GM18520 (cell line): ENCODE data around the gene UPK3B.
A peak's percentile ranks its signal among the peaks of the same experiment; 100 is the strongest.
"Not testable (repeated sequence)": the region's sequence is repeated elsewhere in the genome, so short reads cannot be mapped to it uniquely, and the experiment has no call there.

Source experiments
- ATAC-seq: cut with Tn5 transposase; IDR thresholded peaks from one replicate; pipeline ENCODE4 v1.9.1; 2021; ENCODE audit not compliant: unreplicated experiment

The UPK3B gene

GRCh38 chr7:76509931-76510877 is at the start of gene UPK3B:
TSS of gene UPK3B (plus strand) at chr7:76510552. CDS start at chr7:76510653, 101 bp downstream.
- no peak for ATAC-seq

GRCh38 chr7:76460767-76461166 is 49.6 kb upstream of the UPK3B start:
- ATAC-seq: not testable (repeated sequence)

- ATAC-seq: peak; percentile 96
Observed at GRCh38 chr7:76461464-76462101, 48.8 kb upstream of the UPK3B start, which contains the start of gene DTX2. TSS of gene DTX2 (plus strand) at chr7:76461709. CDS start at chr7:76480510, 18,801 bp downstream.

- not testable (repeated sequence) for ATAC-seq
Observed at GRCh38 chr7:76462271-76462882, 48.0 kb upstream of the UPK3B start.

GRCh38 chr7:76464959-76465358 is 45.4 kb upstream of the UPK3B start:
- ATAC-seq: not testable (repeated sequence)

- ATAC-seq: not testable (repeated sequence)
Observed at GRCh38 chr7:76465950-76466349, 44.4 kb upstream of the UPK3B start.

- ATAC-seq: peak; percentile 58
Observed at GRCh38 chr7:76467743-76468404, 42.5 kb upstream of the UPK3B start.

GRCh38 chr7:76471556-76472221 is 38.7 kb upstream of the UPK3B start:
- not testable (repeated sequence) for ATAC-seq

GRCh38 chr7:76473097-76473496 is 37.3 kb upstream of the UPK3B start:
- ATAC-seq: not testable (repeated sequence)

- not testable (repeated sequence) for ATAC-seq
Observed at GRCh38 chr7:76476280-76476679, 34.1 kb upstream of the UPK3B start.

- not testable (repeated sequence) for ATAC-seq
Observed at GRCh38 chr7:76476742-76477474, 33.4 kb upstream of the UPK3B start.

GRCh38 chr7:76479628-76480027 is 30.7 kb upstream of the UPK3B start:
- not testable (repeated sequence) for ATAC-seq

GRCh38 chr7:76480403-76481253 is 29.7 kb upstream of the UPK3B start:
- not testable (repeated sequence) for ATAC-seq

- not testable (repeated sequence) for ATAC-seq
Observed at GRCh38 chr7:76482660-76483059, 27.7 kb upstream of the UPK3B start.

GRCh38 chr7:76483081-76483480 is 27.3 kb upstream of the UPK3B start:
- not testable (repeated sequence) for ATAC-seq

GRCh38 chr7:76484456-76484855 is 25.9 kb upstream of the UPK3B start:
- not testable (repeated sequence) for ATAC-seq

GRCh38 chr7:76485822-76486610 is 24.3 kb upstream of the UPK3B start:
- ATAC-seq: not testable (repeated sequence)

GRCh38 chr7:76486618-76487017 is 23.7 kb upstream of the UPK3B start:
- peak; percentile 97 for ATAC-seq
